A549 (cell line): ENCODE measurements around the gene PPIF. TPM values are rescaled to one million over a fixed set of nuclear protein-coding genes. Genes with fewer than 3 reads are reported as not detected.

ENCODE experiments used
- ATAC-seq, 2 experiments: fragments of 200-7000 bp in 1 of 2; fragments of >200 bp in 1 of 2; cut with Nextera tagmentation in 1 of 2; cut with Tn5 transposase in 1 of 2; 3 replicates each; pipeline versions ENCODE4 v1.8.0 to v1.9.1; 2018 to 2020; ENCODE audit warnings: mild to moderate bottlenecking in 1 of 2, moderate library complexity in 1 of 2
- CTCF ChIA-PET: fragments of 300-600 bp; sonication (Branson Sonifier 250); formaldehyde crosslinking; extraction: SDS; loops from one replicate; lab custom pipeline; 2021; ENCODE audit warnings: antibody characterized with exemption, inconsistent platforms; lab: Yijun Ruan, JAX
- POLR2A ChIA-PET: fragments of 350-600 bp; formaldehyde crosslinking; extraction: SDS; loops from one replicate; lab custom pipeline; 2021; ENCODE audit warnings: antibody characterized with exemption, inconsistent platforms; lab: Yijun Ruan, JAX
- DNase-seq, 2 experiments: peaks; one replicate each; pipeline versions ENCODE4 v3.0.0 to v3.0.0-alpha.2; 2011 to 2016; ENCODE audit warnings: low read depth in 1 of 2, low spot score in 1 of 2
- FAIRE-seq: peaks from 2 replicates; lab custom pipeline; 2011; peaks lifted over from hg19 to GRCh38; lab: Jason Lieb, UNC
- H3K27ac ChIP-seq, 2 experiments: fragments of >200 bp; sonication (Bioruptor Twin); formaldehyde crosslinking; 3 replicates each; pipeline ENCODE4 v1.5.1; 2016 to 2017
- H3K4me1 ChIP-seq: fragments of >200 bp; sonication (Bioruptor Twin); formaldehyde crosslinking; 3 replicates; pipeline ENCODE4 v1.6.1; 2016
- H3K4me2 ChIP-seq: fragments of >200 bp; sonication (Bioruptor Twin); formaldehyde crosslinking; 3 replicates; pipeline ENCODE4 v1.6.1; 2016
- H3K4me3 ChIP-seq: fragments of >200 bp; sonication (Bioruptor Twin); formaldehyde crosslinking; 3 replicates; pipeline ENCODE4 v1.5.1; 2016
- H3K9me3 ChIP-seq: fragments of >200 bp; sonication (Bioruptor Twin); formaldehyde crosslinking; 3 replicates; pipeline ENCODE4 v1.6.1; 2016
- BHLHE40 ChIP-seq: IDR thresholded peaks from 2 replicates; pipeline ENCODE4 v1.6.1; 2012; ENCODE audit warnings: low read depth, low read length, inconsistent platforms
- CBX8 ChIP-seq: fragments of 200-600 bp; sonication (generic); IDR thresholded peaks from 2 replicates; pipeline ENCODE4 v1.6.1; 2016
- EHF ChIP-seq: fragments of 250-450 bp; sonication (Bioruptor Pico); IDR thresholded peaks from 2 replicates; pipeline ENCODE4 v1.5.0; 2020; ENCODE audit warnings: mild to moderate bottlenecking
- EHMT2 ChIP-seq: fragments of 200-600 bp; sonication (generic); IDR thresholded peaks from 2 replicates; pipeline ENCODE4 v1.6.1; 2016; ENCODE audit warnings: antibody characterized with exemption, low read depth, mild to moderate bottlenecking, moderate library complexity
- EP300 ChIP-seq, 2 experiments: fragments of >200 bp; sonication (Bioruptor Twin); formaldehyde crosslinking; IDR thresholded peaks; 2 replicates in 1 of 2; 3 replicates in 1 of 2; pipeline ENCODE4 v1.6.1; 2016 to 2017
- HDAC2 ChIP-seq: fragments of 200-600 bp; sonication (generic); IDR thresholded peaks from 2 replicates; pipeline ENCODE4 v1.6.1; 2016
- HOXA7 ChIP-seq: fragments of 250-450 bp; sonication (Bioruptor Pico); IDR thresholded peaks from 2 replicates; pipeline ENCODE4 v1.5.0; 2020; ENCODE audit warnings: mild to moderate bottlenecking, moderate library complexity
- HOXB5 ChIP-seq: fragments of 250-450 bp; sonication (Bioruptor Pico); IDR thresholded peaks from 2 replicates; pipeline ENCODE4 v1.5.0; 2020; ENCODE audit warnings: mild to moderate bottlenecking, moderate library complexity
- KDM5A ChIP-seq: fragments of 200-600 bp; sonication (generic); IDR thresholded peaks from 2 replicates; pipeline ENCODE4 v1.6.1; 2016; ENCODE audit warnings: antibody characterized with exemption, mild to moderate bottlenecking
- MAFK ChIP-seq: fragments of 450-650 bp; IDR thresholded peaks from 2 replicates; pipeline ENCODE4 v1.6.1; 2014; ENCODE audit not compliant: partially characterized antibody
- MAZ ChIP-seq: fragments of 150-350 bp; IDR thresholded peaks from 2 replicates; pipeline ENCODE4 v1.6.1; 2014; ENCODE audit warnings: antibody characterized with exemption, low read depth, low read length, borderline replicate concordance
- MYC ChIP-seq: IDR thresholded peaks from 2 replicates; pipeline ENCODE4 v1.6.1; 2012; ENCODE audit warnings: mild to moderate bottlenecking, inconsistent platforms, low read length, improper control_type of control experiment, borderline replicate concordance
- NFE2L2 ChIP-seq: fragments of 150-350 bp; conservative IDR thresholded peaks from 2 replicates; pipeline ENCODE4 v1.6.1; 2014; ENCODE audit warnings: low read length
- POLR2A ChIP-seq: IDR thresholded peaks from 2 replicates; pipeline ENCODE4 v1.6.1; 2012; ENCODE audit warnings: mild to moderate bottlenecking, low read length
- RAD21 ChIP-seq, 2 experiments: fragments of >200 bp in 1 of 2; sonication (Bioruptor Twin) in 1 of 2; formaldehyde crosslinking in 1 of 2; IDR thresholded peaks in 1 of 2; conservative IDR thresholded peaks in 1 of 2; 2 replicates in 1 of 2; 3 replicates in 1 of 2; pipeline ENCODE4 v1.6.1; 2012 to 2018; ENCODE audit warnings: inconsistent platforms in 1 of 2
- RARB ChIP-seq: fragments of 250-450 bp; sonication (Bioruptor Pico); IDR thresholded peaks from 2 replicates; pipeline ENCODE4 v1.8.0; 2021; ENCODE audit warnings: mild to moderate bottlenecking, moderate library complexity
- RCOR1 ChIP-seq: fragments of 150-350 bp; IDR thresholded peaks from 2 replicates; pipeline ENCODE4 v1.6.1; 2014; ENCODE audit warnings: antibody characterized with exemption, low read length, low read depth
- SMC3 ChIP-seq: fragments of >200 bp; sonication (Bioruptor Twin); formaldehyde crosslinking; IDR thresholded peaks from 3 replicates; pipeline ENCODE4 v1.6.1; 2018; ENCODE audit warnings: inconsistent platforms
- ZNF302 ChIP-seq: fragments of 250-450 bp; sonication (Bioruptor Pico); IDR thresholded peaks from 2 replicates; pipeline ENCODE4 v1.9.0; 2021; ENCODE audit warnings: inconsistent platforms, mild to moderate bottlenecking, moderate library complexity
- WGBS: methylation state at CpG from one replicate; pipeline ENCODE4 v1.1.6; 2017; ENCODE audit errors: missing lambda C conversion rate; 5-methylcytosine and 5-hydroxymethylcytosine counted together
- polyA plus RNA-seq, 4 experiments: library from polyadenylated mRNA; depleted of rRNA in 3 of 4; stranded (reverse); fragments of >200 nt; fragmentation: RNase III in 1 of 4; extraction: RNeasy Plus Mini Kit Qiagen cat#74134 plus additional on column Dnase treatment in 1 of 4; gene quantifications; 2 replicates in 3 of 4; 3 replicates in 1 of 4; pipeline ENCODE4 v1.2.3, GENCODE V29; 2011 to 2017
- TF ChIP-seq, protein P1 (sequence below): IDR thresholded peaks from 2 replicates; pipeline ENCODE4 v1.6.1; 2012; ENCODE audit warnings: low read depth, borderline replicate concordance
- TF ChIP-seq, protein P2 (sequence below): fragments of >200 bp; sonication (Bioruptor Twin); formaldehyde crosslinking; IDR thresholded peaks from 3 replicates; pipeline ENCODE4 v1.5.1; 2016
- TF ChIP-seq, protein P3 (sequence below): IDR thresholded peaks from 2 replicates; pipeline ENCODE4 v1.6.1; 2012

The PPIF gene
- polyA plus RNA-seq, 2 of the 4 experiments (the other 2 are of a cell fraction), result 44.8 to 75.0 TPM

DNA sequence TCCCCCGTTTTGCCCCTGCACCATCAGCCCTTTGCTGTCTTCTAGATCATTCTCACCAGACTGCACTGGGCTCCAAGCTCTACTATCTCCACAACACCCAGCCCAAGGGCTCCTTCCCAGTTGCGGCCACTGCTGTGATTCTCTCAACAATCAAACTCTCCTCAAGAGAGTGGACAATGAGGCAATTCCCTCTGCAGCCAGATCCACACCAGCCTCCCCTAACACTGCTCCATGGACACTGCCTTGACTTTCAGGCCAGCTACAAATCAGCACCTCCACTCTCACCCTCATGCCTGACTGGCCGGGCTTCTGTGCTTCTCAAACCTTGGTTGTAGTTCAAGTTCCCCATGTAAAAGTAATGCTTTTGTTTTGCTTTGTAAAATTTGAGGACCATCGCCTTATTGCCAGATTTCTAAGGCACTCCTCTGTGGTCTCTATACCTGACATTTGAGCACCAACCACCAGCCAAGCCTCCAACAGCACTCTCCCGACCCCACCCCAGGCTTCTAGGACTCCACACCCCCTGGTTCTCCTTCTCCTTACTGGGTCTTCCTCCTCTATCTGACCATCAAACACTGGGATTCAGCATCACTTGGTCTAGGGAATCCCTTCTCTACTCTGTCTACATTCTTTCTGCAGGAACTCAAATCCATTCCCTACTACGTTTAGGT lies 45.4 kb downstream of the PPIF start:
- CTCF ChIA-PET, result interaction anchor here (1.3 to 3.6 kb wide), 2 partner anchors 9 to 19 kb away, joined by 6 to 17 read pairs; no protein-coding TSS in a partner anchor
- no peaks in the 10 kb centered on the region for H3K4me1 ChIP-seq

DNA sequence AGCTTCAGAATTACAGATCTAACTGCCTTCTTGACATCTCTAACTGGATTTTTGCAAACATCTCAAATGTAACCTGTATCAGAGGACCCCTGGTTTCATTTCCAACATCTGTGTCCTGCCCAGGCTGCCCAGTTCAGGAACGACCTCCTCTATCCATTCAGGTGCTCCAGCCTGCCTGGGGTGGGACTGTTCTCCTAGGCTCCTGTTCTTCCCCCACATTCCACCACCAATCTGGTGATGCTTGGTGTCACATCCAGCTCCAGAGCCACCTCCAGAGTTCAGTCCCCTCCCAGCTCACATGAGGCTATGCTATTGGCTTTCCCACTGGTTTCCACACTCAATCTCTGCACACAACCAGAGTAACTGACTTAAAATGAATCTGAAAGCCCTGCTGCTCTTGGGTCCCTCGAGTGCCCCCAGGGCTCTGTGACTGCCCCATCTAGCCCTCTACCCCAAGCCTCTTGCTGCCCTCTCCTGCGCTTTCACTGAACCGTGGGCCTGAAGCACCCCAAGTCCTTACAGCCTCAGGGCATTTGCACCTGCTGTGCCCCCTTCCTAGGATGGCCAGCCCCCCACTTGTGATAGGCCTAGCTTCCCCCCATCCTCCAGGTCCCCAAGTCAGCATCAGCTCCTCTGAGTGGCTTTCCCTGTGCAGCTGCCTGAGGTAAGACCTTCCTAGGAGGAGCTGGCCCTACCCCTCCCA lies 46.1 kb downstream of the PPIF start:
- H3K4me2 ChIP-seq, result no peak overlapping the region
- no peak for DNase-seq
- CTCF ChIA-PET, result interaction anchor here (0.6 to 3.6 kb wide), 3 partner anchors 8 to 46 kb away, joined by 3 to 17 read pairs (median 6); partner anchors contain the start of gene PPIF
- POLR2A ChIA-PET, result no interaction called here
- FAIRE-seq, result no peak
- WGBS, result 55% methylated on average over 4 of the region's 4 CpGs
- no peaks in the 10 kb centered on the region for H3K9me3 ChIP-seq
- no peak for TF ChIP-seq HOXB5 (CRISPR knock-in tag)
- TF ChIP-seq, protein P1, sequence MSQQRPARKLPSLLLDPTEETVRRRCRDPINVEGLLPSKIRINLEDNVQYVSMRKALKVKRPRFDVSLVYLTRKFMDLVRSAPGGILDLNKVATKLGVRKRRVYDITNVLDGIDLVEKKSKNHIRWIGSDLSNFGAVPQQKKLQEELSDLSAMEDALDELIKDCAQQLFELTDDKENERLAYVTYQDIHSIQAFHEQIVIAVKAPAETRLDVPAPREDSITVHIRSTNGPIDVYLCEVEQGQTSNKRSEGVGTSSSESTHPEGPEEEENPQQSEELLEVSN, result no peak
- TF ChIP-seq, protein P2, sequence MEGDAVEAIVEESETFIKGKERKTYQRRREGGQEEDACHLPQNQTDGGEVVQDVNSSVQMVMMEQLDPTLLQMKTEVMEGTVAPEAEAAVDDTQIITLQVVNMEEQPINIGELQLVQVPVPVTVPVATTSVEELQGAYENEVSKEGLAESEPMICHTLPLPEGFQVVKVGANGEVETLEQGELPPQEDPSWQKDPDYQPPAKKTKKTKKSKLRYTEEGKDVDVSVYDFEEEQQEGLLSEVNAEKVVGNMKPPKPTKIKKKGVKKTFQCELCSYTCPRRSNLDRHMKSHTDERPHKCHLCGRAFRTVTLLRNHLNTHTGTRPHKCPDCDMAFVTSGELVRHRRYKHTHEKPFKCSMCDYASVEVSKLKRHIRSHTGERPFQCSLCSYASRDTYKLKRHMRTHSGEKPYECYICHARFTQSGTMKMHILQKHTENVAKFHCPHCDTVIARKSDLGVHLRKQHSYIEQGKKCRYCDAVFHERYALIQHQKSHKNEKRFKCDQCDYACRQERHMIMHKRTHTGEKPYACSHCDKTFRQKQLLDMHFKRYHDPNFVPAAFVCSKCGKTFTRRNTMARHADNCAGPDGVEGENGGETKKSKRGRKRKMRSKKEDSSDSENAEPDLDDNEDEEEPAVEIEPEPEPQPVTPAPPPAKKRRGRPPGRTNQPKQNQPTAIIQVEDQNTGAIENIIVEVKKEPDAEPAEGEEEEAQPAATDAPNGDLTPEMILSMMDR, result no peak
- no peak for TF ChIP-seq RAD21 (conservative IDR thresholded peaks at IDR 0.05 in 1 of 2, IDR thresholded peaks at IDR 0.05 in 1 of 2)
- no peak for TF ChIP-seq KDM5A
- no peak for TF ChIP-seq HDAC2
- TF ChIP-seq CBX8, result no peak
- no peak for TF ChIP-seq ZNF302 (CRISPR knock-in tag)
- no peak for TF ChIP-seq EHF (CRISPR knock-in tag)
- TF ChIP-seq MYC, result no peak
- no peak for TF ChIP-seq MAFK
- TF ChIP-seq EP300 (IDR thresholded peaks at IDR 0.05), result no peak
- no peak for TF ChIP-seq SMC3
- H3K4me3 ChIP-seq, result no peak overlapping the region
- no peak for ATAC-seq
- no peak overlapping the region for H3K27ac ChIP-seq
- H3K4me1 ChIP-seq, result no peaks in the 10 kb centered on the region

More for the DNA sequence above, 45.4 kb downstream of the PPIF start:
- 70% methylated on average over 6 of the region's 6 CpGs for WGBS
- DNase-seq (no peak), ATAC-seq (no peak), FAIRE-seq (no peak)
- Histone ChIP-seq H3K27ac (no peak overlapping the region), H3K9me3 (no peaks in the 10 kb centered on the region), H3K4me3 (no peak overlapping the region), H3K4me2 (no peak overlapping the region)
- TF ChIP-seq RCOR1 (no peak), SMC3 (no peak), MAFK (no peak), BHLHE40 (no peak), HOXA7 (CRISPR knock-in tag) (no peak), EP300 (IDR thresholded peaks at IDR 0.05) (no peak), NFE2L2 (no peak), MAZ (no peak), EHMT2 (no peak), RARB (CRISPR knock-in tag) (no peak), POLR2A (no peak)
- TF ChIP-seq, protein P3, sequence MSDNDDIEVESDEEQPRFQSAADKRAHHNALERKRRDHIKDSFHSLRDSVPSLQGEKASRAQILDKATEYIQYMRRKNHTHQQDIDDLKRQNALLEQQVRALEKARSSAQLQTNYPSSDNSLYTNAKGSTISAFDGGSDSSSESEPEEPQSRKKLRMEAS, result no peak
- TF ChIP-seq, protein P1, result no peak
- POLR2A ChIA-PET, result no interaction called here
